Stimulated activated CD8-positive, alpha-beta memory T cell treated with anti-CD3 and anti-CD28 coated beads, Interleukin-4, amount 100 ng/mL, for 24 hours (primary cell): ENCODE results near the gene RPS6KB2.
"Not testable (repeated sequence)": the region's sequence is repeated elsewhere in the genome, so short reads cannot be mapped to it uniquely, and the experiment has no call there.

ENCODE experiments used
- DNase-seq: peaks from one replicate; pipeline ENCODE4 v3.0.0-alpha.2; 2020; ENCODE audit warnings: low read depth

RPS6KB2 gene

GRCh38 chr11:67442504-67443404 is 14.5 kb downstream of the RPS6KB2 start:
- DNase-seq = no peak

- DNase-seq = no peak
These were observed 17.2 kb downstream of the RPS6KB2 start for GRCh38 chr11:67445515-67445914.

GRCh38 chr11:67448220-67448609 is 19.9 kb downstream of the RPS6KB2 start:
- DNase-seq = no peak

GRCh38 chr11:67449116-67449844 is 21.0 kb downstream of the RPS6KB2 start:
- DNase-seq = no peak

GRCh38 chr11:67450796-67451657 is 22.7 kb downstream of the RPS6KB2 start:
- DNase-seq = no peak

- no peak for DNase-seq
These were observed 23.3 kb downstream of the RPS6KB2 start for GRCh38 chr11:67451658-67451976.

- DNase-seq = no peak
These were observed 24.1 kb downstream of the RPS6KB2 start, which contains the start of gene GPR152 for GRCh38 chr11:67452141-67452952. Gene GPR152 (minus strand): TSS chr11:67452729. CDS start chr11:67452724, 5 bp downstream.

GRCh38 chr11:67453816-67454732 is 25.8 kb downstream of the RPS6KB2 start:
- DNase-seq = no peak

GRCh38 chr11:67455054-67455453 is 26.8 kb downstream of the RPS6KB2 start, which contains the start of gene CABP4:
Gene CABP4 (plus strand): TSS chr11:67455354. CDS start chr11:67455424, 70 bp downstream.
- no peak for DNase-seq

- DNase-seq = no peak
These were observed 27.9 kb downstream of the RPS6KB2 start for GRCh38 chr11:67456068-67456705.

- DNase-seq = no peak
These were observed 29.2 kb downstream of the RPS6KB2 start for GRCh38 chr11:67457453-67457852.

GRCh38 chr11:67458266-67458665 is 30.0 kb downstream of the RPS6KB2 start:
- no peak for DNase-seq

- DNase-seq = no peak
These were observed 34.9 kb downstream of the RPS6KB2 start for GRCh38 chr11:67463186-67463585.

- DNase-seq = no peak
These were observed 35.6 kb downstream of the RPS6KB2 start for GRCh38 chr11:67463680-67464410.

GRCh38 chr11:67464411-67465188 is 36.3 kb downstream of the RPS6KB2 start:
- DNase-seq = peak; percentile 85

GRCh38 chr11:67465189-67465510 is 36.9 kb downstream of the RPS6KB2 start:
- no peak for DNase-seq

- DNase-seq = not testable (repeated sequence)
These were observed 37.2 kb downstream of the RPS6KB2 start for GRCh38 chr11:67465530-67465929.

- no peak for DNase-seq
These were observed 38.1 kb downstream of the RPS6KB2 start for GRCh38 chr11:67466367-67466766.
